ENCODE measurements around the gene MOG. TPM values are rescaled to one million over a fixed set of nuclear protein-coding genes. Genes with fewer than 3 reads are reported as not detected.
A peak's percentile ranks its signal among the peaks of the same experiment; 100 is the strongest.

The MOG gene
- total RNA-seq, 1 experiment from 2014 or later: not detected

- H2AFZ ChIP-seq (ENCODE audit: low read length): no peak overlapping the region
- H3K79me2 ChIP-seq (ENCODE audit: low read length): no peaks in the 10 kb centered on the region
- H3K27me3 ChIP-seq (ENCODE audit: low read length): no peaks in the 10 kb centered on the region
- H4K20me1 ChIP-seq (ENCODE audit: insufficient read depth, low read depth, low read length): no peaks in the 10 kb centered on the region
- H3K36me3 ChIP-seq (ENCODE audit: insufficient read depth, low read length): no peaks in the 10 kb centered on the region
- no peaks in the 10 kb centered on the region for H3K9me3 ChIP-seq (ENCODE audit: low read length)
- H3K9me2 ChIP-seq (replicated peaks; ENCODE audit: insufficient read depth, low read length): no peaks in the 10 kb centered on the region
- no peak overlapping the region for H3K27ac ChIP-seq (ENCODE audit: low read length)
- no peak overlapping the region for H3K4me2 ChIP-seq (ENCODE audit: low read depth, low read length, poor library complexity, severe bottlenecking)
- H3K9ac ChIP-seq (ENCODE audit: low read length): no peak overlapping the region
- no peaks in the 10 kb centered on the region for H3K4me1 ChIP-seq (ENCODE audit: low read length)
- H3K4me3 ChIP-seq (ENCODE audit: low read length): no peak overlapping the region
- no peak for DNase-seq
These were observed 28.9 kb downstream of the MOG start for GRCh38 chr6:29685718-29686326.

DNA sequence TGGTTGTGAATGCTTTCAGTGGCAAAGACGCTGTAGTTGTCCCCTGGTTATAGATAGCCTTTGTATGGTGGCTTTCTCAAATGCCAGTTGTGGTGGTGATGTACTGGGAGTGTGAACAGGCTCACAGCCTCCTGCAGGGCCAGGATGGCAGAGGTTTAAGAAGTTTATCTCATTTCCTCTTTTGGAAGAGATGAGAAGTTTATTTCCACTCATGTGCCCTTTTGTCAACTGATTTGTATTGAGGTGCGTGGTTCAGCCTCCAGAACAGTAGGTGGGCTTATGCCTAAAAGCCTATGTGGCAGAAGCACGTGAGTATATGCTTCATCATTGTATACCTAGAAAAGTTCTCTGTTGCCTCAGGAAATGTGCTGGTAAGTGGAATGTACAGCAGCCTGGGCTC is 37.7 kb downstream of the MOG start:
- H3K36me3 ChIP-seq (ENCODE audit: insufficient read depth, low read length): no peaks in the 10 kb centered on the region
- no peaks in the 10 kb centered on the region for H3K4me1 ChIP-seq (ENCODE audit: low read length)
- H3K9me2 ChIP-seq (replicated peaks; ENCODE audit: insufficient read depth, low read length): no peaks in the 10 kb centered on the region
- no peak overlapping the region for H3K9ac ChIP-seq (ENCODE audit: low read length)
- no peaks in the 10 kb centered on the region for H3K27me3 ChIP-seq (ENCODE audit: low read length)
- H3K27ac ChIP-seq (ENCODE audit: low read length): no peak overlapping the region
- H3K4me3 ChIP-seq (ENCODE audit: low read length): no peak overlapping the region
- no peaks in the 10 kb centered on the region for H4K20me1 ChIP-seq (ENCODE audit: insufficient read depth, low read depth, low read length)
- peaks cover 4% of the 10 kb centered on the region; the same call in 1 of the 2 replicates for H3K9me3 ChIP-seq (ENCODE audit: low read length)
- H3K79me2 ChIP-seq (ENCODE audit: low read length): no peaks in the 10 kb centered on the region
- no peak for DNase-seq
- H2AFZ ChIP-seq (ENCODE audit: low read length): no peak overlapping the region
- no peak overlapping the region for H3K4me2 ChIP-seq (ENCODE audit: low read depth, low read length, poor library complexity, severe bottlenecking)

DNA sequence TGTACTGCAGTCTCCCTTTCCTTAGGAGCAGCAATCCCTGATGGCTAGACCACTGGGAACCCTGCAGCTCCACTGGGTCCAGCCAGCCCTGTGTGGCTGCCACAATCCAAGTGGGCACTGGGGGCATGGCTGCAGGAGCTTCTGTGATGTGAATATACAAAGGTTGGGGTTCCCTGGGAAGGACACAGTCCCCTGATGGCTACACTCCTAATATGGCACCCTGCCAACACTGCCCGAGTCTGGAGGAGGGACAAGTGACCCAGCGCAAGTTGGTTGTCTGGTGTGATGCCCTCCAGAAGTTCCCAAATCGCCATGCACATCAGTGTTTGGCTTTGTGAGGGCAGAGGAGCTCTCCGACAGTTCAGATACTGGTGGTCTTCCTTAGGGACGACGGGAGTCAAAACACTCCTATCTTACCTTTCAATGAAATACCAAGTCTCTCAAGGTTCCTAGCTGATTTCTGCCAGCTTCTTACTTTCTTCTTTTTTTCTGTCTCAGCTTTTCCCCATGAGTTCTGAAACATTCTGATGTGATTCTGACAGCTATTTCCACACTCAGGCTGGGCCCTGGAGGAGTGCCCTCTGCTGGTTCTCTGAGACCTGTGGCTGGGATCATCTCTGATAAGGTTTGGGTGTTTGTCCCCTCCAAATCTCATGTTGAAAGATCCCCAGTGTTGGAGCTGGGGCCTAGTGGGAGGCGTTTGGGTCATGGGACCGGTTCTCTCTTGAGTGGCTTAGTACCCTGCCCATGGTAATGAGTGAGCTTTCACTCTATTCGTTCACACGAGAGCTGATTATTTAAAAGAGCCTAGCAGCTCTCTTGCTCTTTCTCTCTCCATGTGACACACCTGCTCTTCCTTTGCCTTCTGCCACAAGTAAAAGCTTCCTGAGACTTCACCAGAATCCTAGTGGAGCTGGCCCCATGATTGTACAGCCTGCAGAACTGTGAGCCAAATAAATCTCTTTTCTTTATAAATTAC is 39.5 kb downstream of the MOG start:
- Histone ChIP-seq H2AFZ (ENCODE audit: low read length) (no peak overlapping the region), H3K9me3 (ENCODE audit: low read length) (peaks cover 4% of the 10 kb centered on the region; the same call in 1 of the 2 replicates), H3K36me3 (ENCODE audit: insufficient read depth, low read length) (no peaks in the 10 kb centered on the region), H3K9me2 (replicated peaks; ENCODE audit: insufficient read depth, low read length) (no peaks in the 10 kb centered on the region), H3K79me2 (ENCODE audit: low read length) (no peaks in the 10 kb centered on the region), H3K9ac (ENCODE audit: low read length) (no peak overlapping the region), H4K20me1 (ENCODE audit: insufficient read depth, low read depth, low read length) (no peaks in the 10 kb centered on the region), H3K4me1 (ENCODE audit: low read length) (no peaks in the 10 kb centered on the region), H3K4me3 (ENCODE audit: low read length) (no peak overlapping the region), H3K27ac (ENCODE audit: low read length) (no peak overlapping the region), H3K27me3 (ENCODE audit: low read length) (no peaks in the 10 kb centered on the region), H3K4me2 (ENCODE audit: low read depth, low read length, poor library complexity, severe bottlenecking) (no peak overlapping the region)
- DNase-seq: peak; percentile 63

DNA sequence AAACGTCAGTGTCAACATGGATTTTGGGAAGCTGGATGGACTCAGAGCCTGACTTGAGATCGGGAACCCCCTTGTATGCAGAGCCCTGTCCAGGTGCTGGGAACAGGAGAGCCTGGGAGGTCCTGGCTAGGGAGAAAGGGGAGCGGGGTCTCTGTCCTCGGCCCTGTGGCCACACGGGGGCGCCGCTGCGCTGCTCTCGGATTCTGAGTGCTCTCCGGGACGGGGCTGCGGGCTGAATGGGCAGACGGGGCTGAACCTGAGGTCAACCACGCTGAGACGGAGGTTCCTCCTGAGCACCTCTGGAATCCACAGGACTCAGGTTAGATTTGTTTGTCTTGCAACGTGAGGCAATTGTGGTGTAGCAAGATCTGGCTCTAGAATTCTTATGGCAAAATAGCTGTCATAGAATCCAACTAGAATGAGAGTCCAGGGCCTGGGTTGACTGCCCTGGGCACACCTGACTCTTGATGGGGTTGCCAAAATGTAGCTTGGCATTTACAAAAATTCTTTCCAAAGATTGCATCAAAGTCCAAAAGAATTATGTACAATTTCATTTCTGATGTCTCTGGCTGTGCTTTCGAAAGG is 45.7 kb downstream of the MOG start:
- Histone ChIP-seq H3K27ac (ENCODE audit: low read length) (no peak overlapping the region), H3K27me3 (ENCODE audit: low read length) (no peaks in the 10 kb centered on the region), H2AFZ (ENCODE audit: low read length) (no peak overlapping the region), H4K20me1 (ENCODE audit: insufficient read depth, low read depth, low read length) (no peaks in the 10 kb centered on the region), H3K9ac (ENCODE audit: low read length) (no peak overlapping the region), H3K36me3 (ENCODE audit: insufficient read depth, low read length) (no peaks in the 10 kb centered on the region), H3K4me3 (ENCODE audit: low read length) (no peak overlapping the region), H3K79me2 (ENCODE audit: low read length) (no peaks in the 10 kb centered on the region), H3K4me1 (ENCODE audit: low read length) (no peaks in the 10 kb centered on the region), H3K9me3 (ENCODE audit: low read length) (no peaks in the 10 kb centered on the region), H3K9me2 (replicated peaks; ENCODE audit: insufficient read depth, low read length) (no peaks in the 10 kb centered on the region), H3K4me2 (ENCODE audit: low read depth, low read length, poor library complexity, severe bottlenecking) (no peak overlapping the region)
- peak; percentile 81 for DNase-seq

GRCh38 chr6:29705389-29706231 is 48.7 kb downstream of the MOG start:
- no peaks in the 10 kb centered on the region; the same call in 1 of the 2 replicates for H3K4me1 ChIP-seq (ENCODE audit: low read length)
- no peak overlapping the region for H3K4me3 ChIP-seq (ENCODE audit: low read length)
- H3K9me2 ChIP-seq (replicated peaks; ENCODE audit: insufficient read depth, low read length): no peaks in the 10 kb centered on the region
- no peaks in the 10 kb centered on the region for H3K79me2 ChIP-seq (ENCODE audit: low read length)
- no peaks in the 10 kb centered on the region for H4K20me1 ChIP-seq (ENCODE audit: insufficient read depth, low read depth, low read length)
- no peak overlapping the region for H3K4me2 ChIP-seq (ENCODE audit: low read depth, low read length, poor library complexity, severe bottlenecking)
- H3K36me3 ChIP-seq (ENCODE audit: insufficient read depth, low read length): no peaks in the 10 kb centered on the region
- no peak for DNase-seq
- H3K27ac ChIP-seq (ENCODE audit: low read length): no peak overlapping the region
- H3K9ac ChIP-seq (ENCODE audit: low read length): no peak overlapping the region
- H3K9me3 ChIP-seq (ENCODE audit: low read length): no peaks in the 10 kb centered on the region
- no peak overlapping the region for H2AFZ ChIP-seq (ENCODE audit: low read length)
- H3K27me3 ChIP-seq (ENCODE audit: low read length): no peaks in the 10 kb centered on the region

DNA sequence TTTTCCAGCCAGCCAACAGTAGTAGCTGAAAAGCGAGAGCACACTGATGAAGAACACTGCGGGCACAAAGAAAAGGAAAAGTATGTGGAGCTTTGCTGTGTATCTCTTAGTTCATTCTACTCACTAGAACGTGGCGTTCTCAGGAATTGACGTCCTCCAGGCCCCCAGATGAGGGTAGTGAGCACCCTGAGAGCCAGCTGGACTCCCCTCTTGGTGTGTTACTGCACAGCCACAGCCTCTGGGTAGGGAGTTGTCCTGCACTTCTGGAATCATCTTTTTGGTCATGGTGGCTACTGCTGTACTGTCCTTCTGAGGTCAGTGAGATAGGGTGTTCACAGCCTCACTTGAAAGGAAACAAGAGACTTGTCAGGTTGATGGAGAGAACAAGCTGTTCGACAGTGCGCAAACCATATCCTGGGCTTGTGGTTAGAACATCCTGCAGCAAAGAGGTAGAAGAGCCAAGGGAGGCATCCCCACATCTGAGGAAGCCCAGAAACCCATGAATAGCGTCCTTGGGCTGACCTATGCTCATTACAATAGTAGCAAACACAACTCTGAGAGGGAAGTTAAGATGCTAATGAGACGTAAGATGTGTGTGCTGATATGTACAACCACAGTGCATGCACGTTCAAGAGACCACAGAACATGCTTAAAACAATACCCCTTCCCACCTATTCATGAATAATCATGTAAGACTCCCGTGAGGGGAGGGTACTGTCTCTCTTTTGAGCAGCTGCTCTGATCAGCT is 51.7 kb downstream of the MOG start:
- H2AFZ ChIP-seq (ENCODE audit: low read length): no peak overlapping the region
- H3K27ac ChIP-seq (ENCODE audit: low read length): no peak overlapping the region
- H4K20me1 ChIP-seq (ENCODE audit: insufficient read depth, low read depth, low read length): no peaks in the 10 kb centered on the region
- no peaks in the 10 kb centered on the region for H3K9me2 ChIP-seq (replicated peaks; ENCODE audit: insufficient read depth, low read length)
- no peaks in the 10 kb centered on the region for H3K36me3 ChIP-seq (ENCODE audit: insufficient read depth, low read length)
- H3K9me3 ChIP-seq (ENCODE audit: low read length): no peaks in the 10 kb centered on the region
- no peaks in the 10 kb centered on the region for H3K79me2 ChIP-seq (ENCODE audit: low read length)
- no peaks in the 10 kb centered on the region for H3K27me3 ChIP-seq (ENCODE audit: low read length)
- H3K4me1 ChIP-seq (ENCODE audit: low read length): no peaks in the 10 kb centered on the region; the same call in 1 of the 2 replicates
- no peak overlapping the region for H3K4me2 ChIP-seq (ENCODE audit: low read depth, low read length, poor library complexity, severe bottlenecking)
- H3K9ac ChIP-seq (ENCODE audit: low read length): no peak overlapping the region
- no peak for DNase-seq
- H3K4me3 ChIP-seq (ENCODE audit: low read length): no peak overlapping the region

DNA sequence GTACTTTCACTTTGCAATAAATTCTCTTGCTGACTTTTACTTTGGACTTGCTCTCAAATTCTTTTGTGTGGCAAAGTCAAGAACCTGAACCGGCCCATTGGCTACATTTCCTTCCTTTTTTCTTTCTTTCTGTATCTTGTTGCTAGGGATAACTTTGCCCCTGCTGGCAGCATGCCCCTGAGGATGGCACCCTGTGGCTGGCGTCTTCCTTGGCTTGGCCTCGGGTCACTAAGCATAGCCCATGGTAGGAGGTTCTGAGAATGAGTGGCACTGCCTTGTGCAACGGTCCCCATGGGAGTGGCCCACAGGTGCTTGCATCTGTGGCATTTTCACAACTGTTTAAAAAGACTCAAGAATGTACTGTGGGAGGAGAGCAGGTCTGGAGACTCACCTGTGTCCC is 52.3 kb downstream of the MOG start:
- no peak overlapping the region for H2AFZ ChIP-seq (ENCODE audit: low read length)
- no peaks in the 10 kb centered on the region for H3K36me3 ChIP-seq (ENCODE audit: insufficient read depth, low read length)
- H3K9me2 ChIP-seq (replicated peaks; ENCODE audit: insufficient read depth, low read length): no peaks in the 10 kb centered on the region
- no peaks in the 10 kb centered on the region; the same call in 1 of the 2 replicates for H3K4me1 ChIP-seq (ENCODE audit: low read length)
- no peak overlapping the region for H3K27ac ChIP-seq (ENCODE audit: low read length)
- no peaks in the 10 kb centered on the region for H3K79me2 ChIP-seq (ENCODE audit: low read length)
- no peak overlapping the region for H3K9ac ChIP-seq (ENCODE audit: low read length)
- H3K27me3 ChIP-seq (ENCODE audit: low read length): no peaks in the 10 kb centered on the region
- H3K4me2 ChIP-seq (ENCODE audit: low read depth, low read length, poor library complexity, severe bottlenecking): no peak overlapping the region
- no peak for DNase-seq
- no peaks in the 10 kb centered on the region for H3K9me3 ChIP-seq (ENCODE audit: low read length)
- no peak overlapping the region for H3K4me3 ChIP-seq (ENCODE audit: low read length)
- no peaks in the 10 kb centered on the region for H4K20me1 ChIP-seq (ENCODE audit: insufficient read depth, low read depth, low read length)

Measured in Karpas-422 (cell line).